Parathyroid adenoma (tissue), 2 donors: Measurements from ENCODE around the gene HELZ.

Source experiments
- H2AFZ ChIP-seq: fragments of 300-600 bp; sonication (generic); one replicate; pipeline ENCODE4 v1.7.0; 2017; ENCODE audit warnings: antibody characterized with exemption, mild to moderate bottlenecking
- H3K27ac ChIP-seq: fragments of 300-600 bp; sonication (generic); one replicate; pipeline ENCODE4 v1.7.0; 2017
- H3K27me3 ChIP-seq: fragments of 300-600 bp; sonication (generic); one replicate; pipeline ENCODE4 v1.7.0; 2017; ENCODE audit warnings: low read length; ENCODE audit not compliant: control insufficient read depth, insufficient read depth
- H3K36me3 ChIP-seq: fragments of 300-600 bp; sonication (generic); one replicate; pipeline ENCODE4 v1.7.0; 2017; ENCODE audit warnings: low read length; ENCODE audit not compliant: control insufficient read depth, insufficient read depth
- H3K4me1 ChIP-seq: fragments of 300-600 bp; sonication (generic); one replicate; pipeline ENCODE4 v1.7.0; 2017; ENCODE audit warnings: control low read depth
- H3K4me2 ChIP-seq: fragments of 300-600 bp; sonication (generic); one replicate; pipeline ENCODE4 v1.7.0; 2017; ENCODE audit warnings: low read length
- H3K4me3 ChIP-seq: fragments of 300-600 bp; sonication (generic); one replicate; pipeline ENCODE4 v1.7.0; 2017; ENCODE audit warnings: low read depth, low read length
- H3K79me2 ChIP-seq: fragments of 300-600 bp; sonication (generic); one replicate; pipeline ENCODE4 v1.7.0; 2017; ENCODE audit warnings: control low read depth
- H3K9ac ChIP-seq: fragments of 300-600 bp; sonication (generic); one replicate; pipeline ENCODE4 v1.7.0; 2017; ENCODE audit warnings: mild to moderate bottlenecking
- H3K9me3 ChIP-seq: fragments of 300-600 bp; sonication (generic); one replicate; pipeline ENCODE4 v1.7.0; 2017; ENCODE audit warnings: low read length; ENCODE audit not compliant: control insufficient read depth
- CTCF ChIP-seq: fragments of 300-600 bp; sonication (generic); IDR thresholded peaks from one replicate; pipeline ENCODE4 v1.7.0; 2017; ENCODE audit warnings: antibody characterized with exemption, mild to moderate bottlenecking
- donor health status: primary hyperparathyroidism.

HELZ gene

GRCh38 chr17:67119102-67119501 lies 125.9 kb downstream of the HELZ start:
- Histone ChIP-seq H3K36me3 (no peaks in the 10 kb centered on the region), H3K4me1 (no peaks in the 10 kb centered on the region)

GRCh38 chr17:67116045-67116575 lies 128.9 kb downstream of the HELZ start:
- no peak for TF ChIP-seq CTCF
- H3K27me3 ChIP-seq, result no peaks in the 10 kb centered on the region
- H2AFZ ChIP-seq, result no peak overlapping the region
- H3K9ac ChIP-seq, result no peak overlapping the region
- no peak overlapping the region for H3K27ac ChIP-seq
- peaks cover 3% of the 10 kb centered on the region for H3K79me2 ChIP-seq
- no peaks in the 10 kb centered on the region for H3K9me3 ChIP-seq
- no peak overlapping the region for H3K4me2 ChIP-seq
- H3K4me3 ChIP-seq, result no peak overlapping the region
- H3K36me3 ChIP-seq, result no peaks in the 10 kb centered on the region
- no peaks in the 10 kb centered on the region for H3K4me1 ChIP-seq

More at GRCh38 chr17:67119102-67119501, 125.9 kb downstream of the HELZ start:
- Histone ChIP-seq H3K27me3 (no peaks in the 10 kb centered on the region), H3K27ac (no peak overlapping the region), H3K4me3 (no peak overlapping the region), H2AFZ (no peak overlapping the region), H3K79me2 (no peaks in the 10 kb centered on the region), H3K9me3 (no peaks in the 10 kb centered on the region), H3K9ac (no peak overlapping the region), H3K4me2 (no peak overlapping the region)
- no peak for TF ChIP-seq CTCF

- no peaks in the 10 kb centered on the region for H3K4me1 ChIP-seq
- H3K4me2 ChIP-seq, result no peak overlapping the region
- no peaks in the 10 kb centered on the region for H3K9me3 ChIP-seq
- no peak overlapping the region for H3K4me3 ChIP-seq
- no peak overlapping the region for H2AFZ ChIP-seq
- H3K36me3 ChIP-seq, result no peaks in the 10 kb centered on the region
- H3K9ac ChIP-seq, result no peak overlapping the region
- no peak for TF ChIP-seq CTCF
- no peak overlapping the region for H3K27ac ChIP-seq
- no peaks in the 10 kb centered on the region for H3K27me3 ChIP-seq
- H3K79me2 ChIP-seq, result peaks cover 3% of the 10 kb centered on the region
Measured at GRCh38 chr17:67115401-67115800, 129.6 kb downstream of the HELZ start.

- no peaks in the 10 kb centered on the region for H3K27me3 ChIP-seq
- no peak overlapping the region for H3K4me2 ChIP-seq
- H3K36me3 ChIP-seq, result no peaks in the 10 kb centered on the region
- no peak overlapping the region for H3K27ac ChIP-seq
- H3K9ac ChIP-seq, result no peak overlapping the region
- H3K4me1 ChIP-seq, result no peaks in the 10 kb centered on the region
- H3K4me3 ChIP-seq, result no peak overlapping the region
- peaks cover 3% of the 10 kb centered on the region for H3K79me2 ChIP-seq
- H2AFZ ChIP-seq, result no peak overlapping the region
- TF ChIP-seq CTCF, result no peak
- H3K9me3 ChIP-seq, result no peaks in the 10 kb centered on the region
Measured at GRCh38 chr17:67113486-67113885, 131.5 kb downstream of the HELZ start.

- no peak overlapping the region for H3K27ac ChIP-seq
- H3K4me1 ChIP-seq, result no peaks in the 10 kb centered on the region
- no peak overlapping the region for H2AFZ ChIP-seq
- no peaks in the 10 kb centered on the region for H3K9me3 ChIP-seq
- H3K27me3 ChIP-seq, result no peaks in the 10 kb centered on the region
- H3K9ac ChIP-seq, result no peak overlapping the region
- no peak for TF ChIP-seq CTCF
- no peaks in the 10 kb centered on the region for H3K36me3 ChIP-seq
- no peak overlapping the region for H3K4me2 ChIP-seq
- H3K79me2 ChIP-seq, result peaks cover 3% of the 10 kb centered on the region
- H3K4me3 ChIP-seq, result no peak overlapping the region
Measured at GRCh38 chr17:67111808-67112207, 133.2 kb downstream of the HELZ start.
